Activated naive CD8-positive, alpha-beta T cell treated with anti-CD3 and anti-CD28 coated beads, Interleukin-2, amount 50 U/mL, for 24 hours (primary cell): ENCODE results near the gene C1orf87.
"Not testable (repeated sequence)": the region's sequence is repeated elsewhere in the genome, so short reads cannot be mapped to it uniquely, and the experiment has no call there.

Source experiments
- ATAC-seq: fragments of 150-1000 bp; cut with Tn5 transposase; one replicate; pipeline ENCODE4 v1.10.0; 2021
- DNase-seq: peaks from one replicate; pipeline ENCODE4 v3.0.0; 2021
- H3K27ac Mint-ChIP-seq: one replicate; pipeline ENCODE4 v1.8.0; 2021; ENCODE audit warnings: mild to moderate bottlenecking, mixed read lengths
- H3K27me3 Mint-ChIP-seq: one replicate; pipeline ENCODE4 v1.8.0; 2021; ENCODE audit warnings: mixed read lengths
- H3K36me3 Mint-ChIP-seq: one replicate; pipeline ENCODE4 v1.8.0; 2021; ENCODE audit warnings: low read depth, mixed read lengths
- H3K4me1 Mint-ChIP-seq: one replicate; pipeline ENCODE4 v1.8.0; 2021; ENCODE audit warnings: mixed read lengths
- H3K4me3 Mint-ChIP-seq: one replicate; pipeline ENCODE4 v1.8.0; 2021; ENCODE audit warnings: mild to moderate bottlenecking, moderate library complexity, mixed read lengths
- H3K9me3 Mint-ChIP-seq: one replicate; pipeline ENCODE4 v1.8.0; 2021; ENCODE audit warnings: mixed read lengths

C1orf87 gene

GRCh38 chr1:59992040-59992820 lies 81.3 kb downstream of the C1orf87 start:
- ATAC-seq (no peak), DNase-seq (no peak)
- Mint-ChIP-seq H3K9me3 (no peaks in the 10 kb centered on the region), H3K4me1 (no peaks in the 10 kb centered on the region), H3K27ac (no peak overlapping the region), H3K4me3 (no peak overlapping the region), H3K27me3 (peaks cover 12% of the 10 kb centered on the region), H3K36me3 (no peaks in the 10 kb centered on the region)

- Mint-ChIP-seq H3K36me3 (no peaks in the 10 kb centered on the region), H3K27me3 (peaks cover 4% of the 10 kb centered on the region), H3K4me1 (no peaks in the 10 kb centered on the region), H3K4me3 (no peak overlapping the region), H3K9me3 (no peaks in the 10 kb centered on the region), H3K27ac (no peak overlapping the region)
- DNase-seq (no peak), ATAC-seq (no peak)
Observed at GRCh38 chr1:59990470-59990869, 83.1 kb downstream of the C1orf87 start.

- Mint-ChIP-seq H3K4me1 (no peaks in the 10 kb centered on the region), H3K27ac (no peak overlapping the region), H3K4me3 (no peak overlapping the region), H3K27me3 (no peaks in the 10 kb centered on the region), H3K9me3 (no peaks in the 10 kb centered on the region), H3K36me3 (no peaks in the 10 kb centered on the region)
- DNase-seq, result no peak
- ATAC-seq, result no peak
Observed at GRCh38 chr1:59986516-59987310, 86.9 kb downstream of the C1orf87 start.

- Mint-ChIP-seq H3K27ac (no peak overlapping the region), H3K9me3 (no peaks in the 10 kb centered on the region), H3K27me3 (no peaks in the 10 kb centered on the region), H3K36me3 (no peaks in the 10 kb centered on the region), H3K4me3 (no peak overlapping the region), H3K4me1 (no peaks in the 10 kb centered on the region)
- DNase-seq (no peak), ATAC-seq (no peak)
Observed at GRCh38 chr1:59985911-59986515, 87.6 kb downstream of the C1orf87 start.

GRCh38 chr1:59979666-59980065 lies 93.9 kb downstream of the C1orf87 start:
- Mint-ChIP-seq H3K36me3 (no peaks in the 10 kb centered on the region), H3K9me3 (no peaks in the 10 kb centered on the region), H3K27me3 (peaks cover 3% of the 10 kb centered on the region), H3K4me3 (no peak overlapping the region), H3K27ac (no peak overlapping the region), H3K4me1 (no peaks in the 10 kb centered on the region)
- DNase-seq, result no peak
- ATAC-seq, result no peak

- no peaks in the 10 kb centered on the region for H3K4me1 Mint-ChIP-seq
- H3K36me3 Mint-ChIP-seq, result no peaks in the 10 kb centered on the region
- H3K27me3 Mint-ChIP-seq, result peaks cover 3% of the 10 kb centered on the region
- no peaks in the 10 kb centered on the region for H3K9me3 Mint-ChIP-seq
- H3K4me3 Mint-ChIP-seq, result no peak overlapping the region
- ATAC-seq, result no peak
- no peak overlapping the region for H3K27ac Mint-ChIP-seq
- DNase-seq, result no peak
Observed at GRCh38 chr1:59978511-59978910, 95.1 kb downstream of the C1orf87 start.

GRCh38 chr1:59978026-59978425 lies 95.5 kb downstream of the C1orf87 start:
- DNase-seq (no peak), ATAC-seq (no peak)
- Mint-ChIP-seq H3K27me3 (peaks cover 3% of the 10 kb centered on the region), H3K9me3 (no peaks in the 10 kb centered on the region), H3K4me1 (no peaks in the 10 kb centered on the region), H3K4me3 (no peak overlapping the region), H3K36me3 (no peaks in the 10 kb centered on the region), H3K27ac (no peak overlapping the region)

GRCh38 chr1:59977075-59977410 lies 96.5 kb downstream of the C1orf87 start:
- H3K9me3 Mint-ChIP-seq, result no peaks in the 10 kb centered on the region
- no peaks in the 10 kb centered on the region for H3K4me1 Mint-ChIP-seq
- H3K27ac Mint-ChIP-seq, result no peak overlapping the region
- H3K27me3 Mint-ChIP-seq, result peaks cover 3% of the 10 kb centered on the region
- no peak overlapping the region for H3K4me3 Mint-ChIP-seq
- no peaks in the 10 kb centered on the region for H3K36me3 Mint-ChIP-seq
- ATAC-seq (no peak), DNase-seq (no peak)

GRCh38 chr1:59976194-59977074 lies 97.1 kb downstream of the C1orf87 start:
- peak; percentile 63 for DNase-seq
- Mint-ChIP-seq H3K27me3 (peaks cover 4% of the 10 kb centered on the region), H3K4me3 (no peak overlapping the region), H3K9me3 (no peaks in the 10 kb centered on the region), H3K4me1 (peaks cover under 1% of the 10 kb centered on the region), H3K27ac (no peak overlapping the region), H3K36me3 (no peaks in the 10 kb centered on the region)
- no peak for ATAC-seq

- Mint-ChIP-seq H3K27me3 (peaks cover 4% of the 10 kb centered on the region), H3K4me3 (no peak overlapping the region), H3K9me3 (no peaks in the 10 kb centered on the region), H3K36me3 (no peaks in the 10 kb centered on the region), H3K27ac (no peak overlapping the region), H3K4me1 (peaks cover 4% of the 10 kb centered on the region)
- DNase-seq (no peak), ATAC-seq (no peak)
Observed at GRCh38 chr1:59973719-59974118, 99.9 kb downstream of the C1orf87 start.

GRCh38 chr1:59972216-59972927 lies 101.2 kb downstream of the C1orf87 start:
- Mint-ChIP-seq H3K27me3 (peaks cover 4% of the 10 kb centered on the region), H3K4me3 (no peak overlapping the region), H3K36me3 (no peaks in the 10 kb centered on the region), H3K27ac (no peak overlapping the region), H3K9me3 (no peaks in the 10 kb centered on the region), H3K4me1 (peaks cover 4% of the 10 kb centered on the region)
- ATAC-seq (peak; percentile 40), DNase-seq (no peak)

GRCh38 chr1:59971464-59971911 lies 102.1 kb downstream of the C1orf87 start:
- ATAC-seq, result peak; percentile 46
- Mint-ChIP-seq H3K9me3 (no peaks in the 10 kb centered on the region), H3K4me3 (no peak overlapping the region), H3K4me1 (peaks cover 4% of the 10 kb centered on the region), H3K27ac (no peak overlapping the region), H3K27me3 (peaks cover 2% of the 10 kb centered on the region), H3K36me3 (no peaks in the 10 kb centered on the region)
- DNase-seq, result peak; percentile 58

- DNase-seq, H3K4me3 Mint-ChIP-seq: not testable (repeated sequence)
Observed at GRCh38 chr1:59969542-59970175, 103.9 kb downstream of the C1orf87 start.

More at GRCh38 chr1:59969542-59970175, 103.9 kb downstream of the C1orf87 start:
- H3K27me3 Mint-ChIP-seq, H3K27ac Mint-ChIP-seq, H3K4me1 Mint-ChIP-seq, H3K9me3 Mint-ChIP-seq, ATAC-seq, H3K36me3 Mint-ChIP-seq: not testable (repeated sequence)
